ENCODE data around the gene PDSS2. TPM values are rescaled to one million over a fixed set of nuclear protein-coding genes. Genes with fewer than 3 reads are reported as not detected.
"Not testable (repeated sequence)": the region's sequence is repeated elsewhere in the genome, so short reads cannot be mapped to it uniquely, and the experiment has no call there.

PDSS2 gene
- total RNA-seq, 2 donors from 2014 or later = 6.2 to 10.9 TPM

- TF ChIP-seq, protein P1, sequence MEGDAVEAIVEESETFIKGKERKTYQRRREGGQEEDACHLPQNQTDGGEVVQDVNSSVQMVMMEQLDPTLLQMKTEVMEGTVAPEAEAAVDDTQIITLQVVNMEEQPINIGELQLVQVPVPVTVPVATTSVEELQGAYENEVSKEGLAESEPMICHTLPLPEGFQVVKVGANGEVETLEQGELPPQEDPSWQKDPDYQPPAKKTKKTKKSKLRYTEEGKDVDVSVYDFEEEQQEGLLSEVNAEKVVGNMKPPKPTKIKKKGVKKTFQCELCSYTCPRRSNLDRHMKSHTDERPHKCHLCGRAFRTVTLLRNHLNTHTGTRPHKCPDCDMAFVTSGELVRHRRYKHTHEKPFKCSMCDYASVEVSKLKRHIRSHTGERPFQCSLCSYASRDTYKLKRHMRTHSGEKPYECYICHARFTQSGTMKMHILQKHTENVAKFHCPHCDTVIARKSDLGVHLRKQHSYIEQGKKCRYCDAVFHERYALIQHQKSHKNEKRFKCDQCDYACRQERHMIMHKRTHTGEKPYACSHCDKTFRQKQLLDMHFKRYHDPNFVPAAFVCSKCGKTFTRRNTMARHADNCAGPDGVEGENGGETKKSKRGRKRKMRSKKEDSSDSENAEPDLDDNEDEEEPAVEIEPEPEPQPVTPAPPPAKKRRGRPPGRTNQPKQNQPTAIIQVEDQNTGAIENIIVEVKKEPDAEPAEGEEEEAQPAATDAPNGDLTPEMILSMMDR (IDR thresholded peaks at IDR 0.05) = no peak
- TF ChIP-seq POLR2A (IDR thresholded peaks at IDR 0.05) = no peak
- Histone ChIP-seq H3K9me3 (no peaks in the 10 kb centered on the region), H3K36me3 (replicated peaks in 1 of 2; ENCODE audit: insufficient read depth in 1 of 2, low read depth in 2 of 2) (no peaks in the 10 kb centered on the region), H3K27ac (no peak overlapping the region), H3K4me3 (no peak overlapping the region), H3K4me1 (no peaks in the 10 kb centered on the region), H3K27me3 (no peaks in the 10 kb centered on the region)
- WGBS, 2 donors = 92 to 97% methylated on average over 3 of the region's 3 CpGs
- no peak for ATAC-seq
- intact Hi-C loops (cut with DNase I) = no loop called here
- no peak for DNase-seq
Observed at GRCh38 chr6:107173779-107174178, 285.6 kb downstream of the PDSS2 start.

- DNase-seq = no peak
- H3K4me1 ChIP-seq = no peaks in the 10 kb centered on the region
- intact Hi-C loops (cut with DNase I) = no loop called here
- WGBS, 2 donors = 95 to 99% methylated on average over 5 of the region's 5 CpGs
- no peaks in the 10 kb centered on the region for H3K27me3 ChIP-seq
- no peak for ATAC-seq
- H3K4me3 ChIP-seq = no peak overlapping the region
- H3K27ac ChIP-seq = no peak overlapping the region
- H3K9me3 ChIP-seq = no peaks in the 10 kb centered on the region
- TF ChIP-seq, protein P1 (IDR thresholded peaks at IDR 0.05) = no peak
- no peak for TF ChIP-seq POLR2A (IDR thresholded peaks at IDR 0.05)
- no peaks in the 10 kb centered on the region for H3K36me3 ChIP-seq (replicated peaks in 1 of 2; ENCODE audit: insufficient read depth in 1 of 2, low read depth in 2 of 2)
Observed at GRCh38 chr6:107171513-107171912, 287.9 kb downstream of the PDSS2 start.

- H3K27me3 ChIP-seq; intact Hi-C loops (cut with DNase I); ATAC-seq; H3K9me3 ChIP-seq; H3K27ac ChIP-seq; H3K4me3 ChIP-seq; H3K36me3 ChIP-seq (replicated peaks in 1 of 2; ENCODE audit: insufficient read depth in 1 of 2, low read depth in 2 of 2); DNase-seq; H3K4me1 ChIP-seq: not testable (repeated sequence)
- 98 to 100% methylated on average over 2 to 3 of the region's 5 CpGs for WGBS, 2 donors
Observed at GRCh38 chr6:107164299-107164698, 295.1 kb downstream of the PDSS2 start.

- H3K4me1 ChIP-seq = no peaks in the 10 kb centered on the region
- H3K27ac ChIP-seq = no peak overlapping the region
- DNase-seq (no peak), ATAC-seq (no peak)
- TF ChIP-seq POLR2A (IDR thresholded peaks at IDR 0.05) = no peak
- TF ChIP-seq, protein P1 (IDR thresholded peaks at IDR 0.05) = no peak
- H3K4me3 ChIP-seq = no peak overlapping the region
- no peaks in the 10 kb centered on the region for H3K27me3 ChIP-seq
- H3K36me3 ChIP-seq (replicated peaks in 1 of 2; ENCODE audit: insufficient read depth in 1 of 2, low read depth in 2 of 2) = no peaks in the 10 kb centered on the region
- no peaks in the 10 kb centered on the region for H3K9me3 ChIP-seq
- intact Hi-C loops (cut with DNase I) = no loop called here
- WGBS, 2 donors = 96% methylated on average over 3 of the region's 3 CpGs
Observed at GRCh38 chr6:107161521-107161920, 297.8 kb downstream of the PDSS2 start.

- Histone ChIP-seq H3K27ac (no peak overlapping the region), H3K27me3 (no peaks in the 10 kb centered on the region), H3K4me1 (peaks cover 33% of the 10 kb centered on the region), H3K36me3 (replicated peaks in 1 of 2; ENCODE audit: insufficient read depth in 1 of 2, low read depth in 2 of 2) (no peaks in the 10 kb centered on the region), H3K4me3 (no peak overlapping the region), H3K9me3 (no peaks in the 10 kb centered on the region)
- no peak for TF ChIP-seq POLR2A (IDR thresholded peaks at IDR 0.05)
- TF ChIP-seq, protein P1 (IDR thresholded peaks at IDR 0.05) = no peak
- 76 to 90% methylated on average over 2 of the region's 2 CpGs for WGBS, 2 donors
- no peak for DNase-seq
- intact Hi-C loops (cut with DNase I) = no loop called here
- ATAC-seq = no peak
Observed at GRCh38 chr6:107156617-107157016, 302.7 kb downstream of the PDSS2 start.

Measured in body of pancreas (tissue), 4 donors.